ENCODE data around the gene ACMSD. TPM values are rescaled to one million over a fixed set of nuclear protein-coding genes. Genes with fewer than 3 reads are reported as not detected.
A peak's percentile ranks its signal among the peaks of the same experiment; 100 is the strongest.

ACMSD gene
- total and polyA plus RNA-seq, 5 experiments from 2014 or later, result not detected

- peaks cover 0 to 3% (median 0%) of the 10 kb centered on the region in 5 donors for H3K27me3 Mint-ChIP-seq
Observed at GRCh38 chr2:134917360-134917865, 79.0 kb downstream of the ACMSD start.

GRCh38 chr2:134917888-134918525 is 79.6 kb downstream of the ACMSD start:
- DNase-seq (peak in 9 of 10 donors; percentile 77 to 92 (median 88)), ATAC-seq (peak; percentile 78 to 79)
- H3K27ac Mint-ChIP-seq, result peak overlapping the region; percentile 95 to 100 (median 99)
- POLR2A ChIA-PET, result interaction anchor here (0.6 to 1.8 kb wide), 13 partner anchors 28 to 958 kb away, joined by 3 to 14 read pairs (median 5); partner anchors contain the start of genes R3HDM1, RAB3GAP1 and ZRANB3
- H3K4me1 Mint-ChIP-seq, result peaks cover 15 to 56% (median 36%) of the 10 kb centered on the region in 4 donors
- peaks cover 7 to 13% (median 13%) of the 10 kb centered on the region in 3 donors for H3K36me3 Mint-ChIP-seq
- peaks cover 0 to 3% (median 0%) of the 10 kb centered on the region in 5 donors for H3K27me3 Mint-ChIP-seq
- H3K9me3 Mint-ChIP-seq, result peaks cover 0 to 8% (median 0%) of the 10 kb centered on the region in 9 donors
- peak overlapping the region; percentile 91 to 99 (median 97) for H3K4me3 Mint-ChIP-seq

More at GRCh38 chr2:134917360-134917865, 79.0 kb downstream of the ACMSD start:
- Mint-ChIP-seq H3K27ac (peak overlapping the region; percentile 95 to 100 (median 99)), H3K4me3 (peak overlapping the region; percentile 91 to 99 (median 97)), H3K9me3 (peaks cover 0 to 9% (median 0%) of the 10 kb centered on the region in 9 donors), H3K4me1 (peaks cover 12 to 50% (median 30%) of the 10 kb centered on the region in 4 donors), H3K36me3 (peaks cover 7 to 13% (median 9%) of the 10 kb centered on the region in 3 donors)
- POLR2A ChIA-PET, result interaction anchor here (0.6 to 1.8 kb wide), 7 partner anchors 247 to 958 kb away, joined by 3 to 14 read pairs (median 5); partner anchors contain the start of genes R3HDM1 and ZRANB3
- ATAC-seq (no peak), DNase-seq (peak in 3 of 10 donors; percentile 4 to 61 (median 11))

DNA sequence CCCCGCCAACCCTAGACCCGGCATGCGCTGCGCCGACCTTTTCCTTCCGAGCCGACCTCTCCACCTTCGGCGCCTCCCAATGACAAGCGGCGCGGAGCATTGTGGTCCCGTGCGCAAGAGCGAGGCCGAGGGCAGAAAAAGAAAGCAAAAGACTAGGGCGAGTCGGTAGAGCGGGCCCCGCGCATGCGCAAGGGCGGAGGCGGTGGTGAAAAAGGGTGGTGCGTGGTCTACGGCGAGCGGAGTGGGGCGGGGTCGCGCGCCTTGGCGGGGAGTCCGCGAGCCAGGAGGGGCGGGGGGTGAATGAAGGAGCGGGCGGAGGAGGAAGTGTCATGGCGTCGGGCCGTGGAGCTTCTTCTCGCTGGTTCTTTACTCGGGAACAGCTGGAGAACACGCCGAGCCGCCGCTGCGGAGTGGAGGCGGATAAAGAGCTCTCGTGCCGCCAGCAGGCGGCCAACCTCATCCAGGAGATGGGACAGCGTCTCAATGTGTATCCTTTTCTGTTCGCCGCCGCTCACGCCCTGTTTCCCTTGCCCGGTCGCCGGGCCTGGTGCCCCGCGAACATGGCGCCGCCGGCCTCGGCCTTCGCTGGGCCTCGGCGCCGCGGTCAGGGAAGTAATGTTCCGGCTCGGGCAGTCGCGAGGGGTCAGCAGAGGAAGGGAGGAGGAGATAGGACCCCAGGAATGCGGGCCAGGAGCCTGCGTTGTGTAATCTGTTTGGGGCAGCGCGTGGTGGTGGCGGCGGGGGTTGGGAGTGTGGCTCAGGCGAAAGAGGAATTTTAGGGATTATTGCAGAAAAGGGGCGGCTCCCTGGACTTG is 80.3 kb downstream of the ACMSD start, which contains the start of gene CCNT2:
TSS of gene CCNT2 (plus strand) at position 297 of the 815 bp plus-strand sequence. CDS start at position 330, 33 bp downstream.
- H3K4me1 Mint-ChIP-seq, result peaks cover 17 to 63% (median 42%) of the 10 kb centered on the region in 4 donors
- peaks cover 0 to under 1% (median 0%) of the 10 kb centered on the region in 9 donors for H3K9me3 Mint-ChIP-seq
- DNase-seq, result peak; percentile 99 to 100 (median 100)
- peak within 1 kb of the TSS; percentile 91 to 99 (median 97) for H3K4me3 Mint-ChIP-seq
- H3K36me3 Mint-ChIP-seq, result peaks cover 7 to 18% (median 13%) of the 10 kb centered on the region in 3 donors
- H3K27ac Mint-ChIP-seq, result peak within 1 kb of the TSS; percentile 95 to 100 (median 99)
- POLR2A ChIA-PET, result interaction anchor here (0.6 to 1.8 kb wide), 12 partner anchors 27 to 957 kb away, joined by 3 to 7 read pairs (median 4); partner anchors contain the start of genes R3HDM1, RAB3GAP1 and ZRANB3
- H3K27me3 Mint-ChIP-seq, result peaks cover 0 to 3% (median 0%) of the 10 kb centered on the region in 5 donors
- ATAC-seq, result peak; percentile 81 to 83

- peak overlapping the region; percentile 91 to 99 (median 97) for H3K4me3 Mint-ChIP-seq
- POLR2A ChIA-PET, result interaction anchor here (0.6 to 1.8 kb wide), 8 partner anchors 26 to 956 kb away, joined by 3 to 7 read pairs (median 4); partner anchors contain the start of genes R3HDM1, RAB3GAP1 and ZRANB3
- H3K27me3 Mint-ChIP-seq, result peaks cover 0 to 3% (median 0%) of the 10 kb centered on the region in 5 donors
- ATAC-seq, result no peak
- peaks cover 5 to 27% (median 10%) of the 10 kb centered on the region in 3 donors for H3K36me3 Mint-ChIP-seq
- no peaks in the 10 kb centered on the region for H3K9me3 Mint-ChIP-seq
- peaks cover 20 to 69% (median 50%) of the 10 kb centered on the region in 4 donors for H3K4me1 Mint-ChIP-seq
- DNase-seq, result peak; percentile 16 to 65 (median 31)
- peak overlapping the region; percentile 95 to 100 (median 99) for H3K27ac Mint-ChIP-seq
Observed at GRCh38 chr2:134919341-134920210, 81.2 kb downstream of the ACMSD start.

DNA sequence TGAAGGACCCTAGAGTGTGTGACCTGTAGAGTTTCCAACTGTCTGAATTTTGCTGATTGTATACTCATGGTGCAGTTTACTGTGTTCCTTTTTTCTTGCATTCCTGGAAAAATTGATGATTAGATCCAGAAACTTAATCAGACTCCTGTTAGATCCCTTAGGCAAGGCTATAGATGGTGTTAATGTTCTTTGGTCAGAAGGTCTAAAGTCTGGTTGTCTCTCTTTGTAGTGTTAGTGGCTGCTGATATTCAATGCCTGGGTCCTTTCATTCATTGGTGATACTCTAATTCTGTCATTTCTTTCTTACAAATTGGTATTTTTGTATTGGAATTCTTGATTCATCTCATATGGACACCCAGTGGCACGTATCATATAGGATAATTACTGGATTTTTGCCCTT is 86.5 kb downstream of the ACMSD start:
- POLR2A ChIA-PET, result no interaction called here
- H3K36me3 Mint-ChIP-seq, result peaks cover 2 to 55% (median 5%) of the 10 kb centered on the region in 3 donors
- DNase-seq (no peak), ATAC-seq (no peak)
- peak overlapping the region in 9 of 10 donors; percentile 1 to 74 (median 46) for H3K4me3 Mint-ChIP-seq
- no peaks in the 10 kb centered on the region for H3K27me3 Mint-ChIP-seq
- H3K27ac Mint-ChIP-seq, result peak overlapping the region in 3 of 10 donors; percentile 14 to 83 (median 27)
- H3K9me3 Mint-ChIP-seq, result no peaks in the 10 kb centered on the region
- peaks cover 35 to 89% (median 78%) of the 10 kb centered on the region in 4 donors for H3K4me1 Mint-ChIP-seq

DNA sequence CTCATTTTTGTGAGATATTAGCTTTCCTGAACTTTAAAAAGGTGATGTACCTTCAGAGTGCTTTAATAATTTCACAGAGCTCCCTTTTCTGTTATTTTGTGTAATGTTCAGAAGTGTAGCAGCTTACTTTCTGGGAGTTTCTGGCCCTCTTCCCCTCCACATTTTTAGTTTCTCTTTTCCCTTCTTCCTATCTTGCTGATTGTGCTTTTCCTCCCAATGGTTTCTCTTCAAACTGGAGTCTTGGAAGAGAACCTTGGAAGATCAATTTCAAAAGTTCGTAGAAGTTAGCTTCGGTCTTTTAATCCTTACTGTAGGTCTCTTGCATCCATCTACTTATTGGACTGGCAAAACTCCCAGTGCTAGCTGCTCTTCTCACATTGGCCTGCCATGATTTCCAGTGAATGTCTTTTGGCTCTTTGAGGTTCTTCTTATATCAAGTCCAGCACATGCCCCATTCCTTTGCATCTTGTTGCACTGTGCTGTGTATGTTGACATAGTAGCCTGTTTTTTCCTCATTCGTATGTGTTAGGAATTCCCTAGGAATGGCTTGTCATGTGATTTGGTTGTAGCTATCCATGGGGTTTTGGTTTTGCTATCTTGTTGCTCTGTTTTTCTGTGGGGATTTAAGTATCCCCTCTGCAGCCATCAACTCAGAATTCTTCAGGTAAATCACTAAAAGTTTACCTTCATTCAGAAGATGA is 88.0 kb downstream of the ACMSD start:
- no peak for ATAC-seq

DNA sequence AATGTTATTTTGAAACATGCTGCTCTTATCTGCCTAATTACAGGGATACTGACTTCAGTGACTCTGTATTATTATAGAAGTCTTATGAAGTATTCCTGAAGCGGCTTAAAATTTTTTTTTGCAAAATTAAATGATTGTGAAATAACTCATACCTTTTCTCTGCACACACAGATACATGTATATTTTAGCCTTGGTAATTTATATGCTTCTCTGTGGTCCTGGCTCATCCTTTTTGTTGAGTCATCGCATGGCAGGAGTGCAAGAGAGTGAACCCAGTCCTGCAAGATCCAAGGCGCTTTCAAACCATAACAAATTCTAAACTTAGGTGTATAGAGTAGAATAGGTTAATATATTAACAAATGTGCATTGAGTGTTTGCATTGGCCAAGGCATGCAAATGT is 88.8 kb downstream of the ACMSD start:
- Mint-ChIP-seq H3K27me3 (no peaks in the 10 kb centered on the region), H3K4me1 (peaks cover 42 to 90% (median 80%) of the 10 kb centered on the region in 4 donors), H3K27ac (peak overlapping the region in 2 of 10 donors; percentile 28 to 83), H3K36me3 (peaks cover 5 to 72% (median 6%) of the 10 kb centered on the region in 3 donors), H3K9me3 (no peaks in the 10 kb centered on the region), H3K4me3 (peak overlapping the region in 4 of 10 donors; percentile 3 to 68 (median 45))
- ATAC-seq, result no peak
- POLR2A ChIA-PET, result no interaction called here
- no peak for DNase-seq

More for the DNA sequence above, 88.0 kb downstream of the ACMSD start:
- H3K27ac Mint-ChIP-seq, result peak overlapping the region in 5 of 10 donors; percentile 6 to 85 (median 83)
- H3K36me3 Mint-ChIP-seq, result peaks cover 5 to 67% (median 6%) of the 10 kb centered on the region in 3 donors
- H3K4me1 Mint-ChIP-seq, result peaks cover 40 to 90% (median 82%) of the 10 kb centered on the region in 4 donors
- no peaks in the 10 kb centered on the region for H3K27me3 Mint-ChIP-seq
- H3K4me3 Mint-ChIP-seq, result peak overlapping the region in 9 of 10 donors; percentile 7 to 74 (median 63)
- POLR2A ChIA-PET, result no interaction called here
- no peaks in the 10 kb centered on the region for H3K9me3 Mint-ChIP-seq
- DNase-seq, result no peak

- Mint-ChIP-seq H3K27me3 (no peaks in the 10 kb centered on the region), H3K4me3 (peak overlapping the region in 6 of 10 donors; percentile 4 to 71 (median 32)), H3K9me3 (no peaks in the 10 kb centered on the region), H3K27ac (peak overlapping the region in 5 of 10 donors; percentile 23 to 78 (median 37)), H3K36me3 (peaks cover 0 to 71% (median 6%) of the 10 kb centered on the region in 3 donors), H3K4me1 (peaks cover 26 to 77% (median 62%) of the 10 kb centered on the region in 4 donors)
- DNase-seq (no peak), ATAC-seq (no peak)
- POLR2A ChIA-PET, result no interaction called here
Observed at GRCh38 chr2:134932864-134933526, 94.6 kb downstream of the ACMSD start.

- Mint-ChIP-seq H3K27ac (peak overlapping the region in 2 of 10 donors; percentile 15 to 53), H3K36me3 (peaks cover 0 to 73% (median 6%) of the 10 kb centered on the region in 3 donors), H3K4me1 (peaks cover 23 to 74% (median 59%) of the 10 kb centered on the region in 4 donors), H3K4me3 (peak overlapping the region in 3 of 10 donors; percentile 18 to 44 (median 33)), H3K9me3 (no peaks in the 10 kb centered on the region), H3K27me3 (no peaks in the 10 kb centered on the region)
- no peak for ATAC-seq
- no peak for DNase-seq
- POLR2A ChIA-PET, result no interaction called here
Observed at GRCh38 chr2:134933732-134934131, 95.3 kb downstream of the ACMSD start.

GRCh38 chr2:134934150-134934549 is 95.7 kb downstream of the ACMSD start:
- Mint-ChIP-seq H3K27ac (peak overlapping the region in 4 of 10 donors; percentile 15 to 56 (median 39)), H3K27me3 (no peaks in the 10 kb centered on the region), H3K4me1 (peaks cover 23 to 73% (median 57%) of the 10 kb centered on the region in 4 donors), H3K4me3 (peak overlapping the region in 5 of 10 donors; percentile 14 to 44 (median 20)), H3K36me3 (peaks cover 0 to 73% (median 8%) of the 10 kb centered on the region in 3 donors), H3K9me3 (no peaks in the 10 kb centered on the region)
- DNase-seq (no peak), ATAC-seq (no peak)
- POLR2A ChIA-PET, result no interaction called here
